ENCODE data around the gene CDC14C. TPM values are rescaled to one million over a fixed set of nuclear protein-coding genes. Genes with fewer than 3 reads are reported as not detected.

The CDC14C gene
- total RNA-seq, 3 donors from 2014 or later: not detected

GRCh38 chr7:48932126-48932910 lies 8.0 kb downstream of the CDC14C start:
- Histone ChIP-seq H3K36me3 (ENCODE audit: low read depth) (no peaks in the 10 kb centered on the region), H3K4me3 (no peak overlapping the region), H3K4me1 (ENCODE audit: low read depth) (no peaks in the 10 kb centered on the region), H3K9me3 (peaks cover 3% of the 10 kb centered on the region)
- intact Hi-C loops (cut with DNase I, micrococcal nuclease): no loop called here
- no peak for TF ChIP-seq CTCF (IDR thresholded peaks at IDR 0.05)
- DNase-seq (no peak), ATAC-seq (no peak)

- H3K4me3 ChIP-seq: no peak overlapping the region
- peaks cover 3% of the 10 kb centered on the region for H3K9me3 ChIP-seq
- TF ChIP-seq CTCF (IDR thresholded peaks at IDR 0.05): no peak
- no peak for ATAC-seq
- no peaks in the 10 kb centered on the region for H3K4me1 ChIP-seq (ENCODE audit: low read depth)
- H3K36me3 ChIP-seq (ENCODE audit: low read depth): no peaks in the 10 kb centered on the region
- no peak for DNase-seq
- intact Hi-C loops (cut with DNase I, micrococcal nuclease): no loop called here
Measured at GRCh38 chr7:48933549-48934085, 9.3 kb downstream of the CDC14C start.

- ATAC-seq (no peak), DNase-seq (peak in 1 of 3 donors; percentile 12)
- no peaks in the 10 kb centered on the region for H3K36me3 ChIP-seq (ENCODE audit: low read depth)
- intact Hi-C loops (cut with DNase I, micrococcal nuclease): no loop called here
- no peak for TF ChIP-seq CTCF (IDR thresholded peaks at IDR 0.05)
- H3K4me1 ChIP-seq (ENCODE audit: low read depth): no peaks in the 10 kb centered on the region
- H3K4me3 ChIP-seq: no peak overlapping the region
- H3K9me3 ChIP-seq: no peaks in the 10 kb centered on the region
Measured at GRCh38 chr7:48938539-48939295, 14.4 kb downstream of the CDC14C start.

GRCh38 chr7:48943279-48943990 lies 19.1 kb downstream of the CDC14C start:
- Histone ChIP-seq H3K4me1 (ENCODE audit: low read depth) (no peaks in the 10 kb centered on the region), H3K36me3 (ENCODE audit: low read depth) (no peaks in the 10 kb centered on the region), H3K4me3 (no peak overlapping the region), H3K9me3 (peaks cover 11% of the 10 kb centered on the region)
- no peak for ATAC-seq
- intact Hi-C loops (cut with DNase I, micrococcal nuclease): no loop called here
- DNase-seq: no peak
- TF ChIP-seq CTCF (IDR thresholded peaks at IDR 0.05): no peak

GRCh38 chr7:48955916-48956315 lies 31.6 kb downstream of the CDC14C start:
- Histone ChIP-seq H3K36me3 (ENCODE audit: low read depth) (no peaks in the 10 kb centered on the region), H3K4me3 (no peak overlapping the region), H3K9me3 (peaks cover 9% of the 10 kb centered on the region), H3K4me1 (ENCODE audit: low read depth) (no peaks in the 10 kb centered on the region)
- no peak for TF ChIP-seq CTCF (IDR thresholded peaks at IDR 0.05)
- ATAC-seq (no peak), DNase-seq (no peak)
- intact Hi-C loops (cut with DNase I, micrococcal nuclease): no loop called here
